Measurements from ENCODE around the gene TMPRSS6.

The TMPRSS6 gene

DNA sequence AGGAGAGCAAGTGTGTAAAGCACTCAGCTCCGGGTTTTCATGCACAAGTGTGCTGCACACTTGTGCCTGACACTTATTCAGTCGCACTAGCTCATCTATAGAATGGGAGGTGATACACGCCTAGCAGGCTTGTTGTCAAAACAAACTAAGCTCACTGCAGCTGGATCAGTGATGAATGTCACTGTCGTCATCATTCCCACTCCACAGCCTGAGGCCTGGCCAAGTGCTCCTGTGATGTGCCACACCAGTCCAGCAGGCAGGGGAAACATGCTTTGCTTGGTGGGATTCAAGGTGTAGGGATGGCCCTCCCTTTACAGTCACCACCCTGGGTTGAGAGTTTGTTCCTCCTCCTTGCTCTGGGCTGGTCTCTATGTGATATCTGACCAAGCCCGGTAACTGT lies 83.2 kb downstream of the TMPRSS6 start:
- Histone ChIP-seq H3K4me2 (ENCODE audit: low read length) (no peak overlapping the region), H3K9ac (ENCODE audit: low read length) (no peak overlapping the region), H3K27ac (ENCODE audit: low read depth, low read length, poor library complexity, severe bottlenecking) (no peak overlapping the region), H2AFZ (ENCODE audit: low read length) (no peak overlapping the region), H4K20me1 (ENCODE audit: insufficient read depth, low read length) (no peaks in the 10 kb centered on the region), H3K79me2 (ENCODE audit: insufficient read depth, low read length) (no peaks in the 10 kb centered on the region), H3F3A (ENCODE audit: insufficient read depth, low read length) (no peaks in the 10 kb centered on the region), H3K36me3 (ENCODE audit: insufficient read depth, low read length) (no peaks in the 10 kb centered on the region), H3K9me2 (ENCODE audit: low read depth, low read length) (no peaks in the 10 kb centered on the region), H3K9me3 (ENCODE audit: low read length) (no peaks in the 10 kb centered on the region), H3K4me3 (ENCODE audit: low read depth, low read length, poor library complexity, severe bottlenecking) (no peak overlapping the region), H3K27me3 (ENCODE audit: insufficient read depth, low read length) (no peaks in the 10 kb centered on the region; the same call in 1 of the 2 replicates), H3K4me1 (ENCODE audit: insufficient read depth, low read length, severe bottlenecking) (no peaks in the 10 kb centered on the region)
- TF ChIP-seq, protein P1, sequence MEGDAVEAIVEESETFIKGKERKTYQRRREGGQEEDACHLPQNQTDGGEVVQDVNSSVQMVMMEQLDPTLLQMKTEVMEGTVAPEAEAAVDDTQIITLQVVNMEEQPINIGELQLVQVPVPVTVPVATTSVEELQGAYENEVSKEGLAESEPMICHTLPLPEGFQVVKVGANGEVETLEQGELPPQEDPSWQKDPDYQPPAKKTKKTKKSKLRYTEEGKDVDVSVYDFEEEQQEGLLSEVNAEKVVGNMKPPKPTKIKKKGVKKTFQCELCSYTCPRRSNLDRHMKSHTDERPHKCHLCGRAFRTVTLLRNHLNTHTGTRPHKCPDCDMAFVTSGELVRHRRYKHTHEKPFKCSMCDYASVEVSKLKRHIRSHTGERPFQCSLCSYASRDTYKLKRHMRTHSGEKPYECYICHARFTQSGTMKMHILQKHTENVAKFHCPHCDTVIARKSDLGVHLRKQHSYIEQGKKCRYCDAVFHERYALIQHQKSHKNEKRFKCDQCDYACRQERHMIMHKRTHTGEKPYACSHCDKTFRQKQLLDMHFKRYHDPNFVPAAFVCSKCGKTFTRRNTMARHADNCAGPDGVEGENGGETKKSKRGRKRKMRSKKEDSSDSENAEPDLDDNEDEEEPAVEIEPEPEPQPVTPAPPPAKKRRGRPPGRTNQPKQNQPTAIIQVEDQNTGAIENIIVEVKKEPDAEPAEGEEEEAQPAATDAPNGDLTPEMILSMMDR (IDR thresholded peaks at IDR 0.05; ENCODE audit: low read length) = no peak
- TF ChIP-seq EZH2 (IDR thresholded peaks at IDR 0.05; ENCODE audit: borderline replicate concordance, low read length) = no peak

DNA sequence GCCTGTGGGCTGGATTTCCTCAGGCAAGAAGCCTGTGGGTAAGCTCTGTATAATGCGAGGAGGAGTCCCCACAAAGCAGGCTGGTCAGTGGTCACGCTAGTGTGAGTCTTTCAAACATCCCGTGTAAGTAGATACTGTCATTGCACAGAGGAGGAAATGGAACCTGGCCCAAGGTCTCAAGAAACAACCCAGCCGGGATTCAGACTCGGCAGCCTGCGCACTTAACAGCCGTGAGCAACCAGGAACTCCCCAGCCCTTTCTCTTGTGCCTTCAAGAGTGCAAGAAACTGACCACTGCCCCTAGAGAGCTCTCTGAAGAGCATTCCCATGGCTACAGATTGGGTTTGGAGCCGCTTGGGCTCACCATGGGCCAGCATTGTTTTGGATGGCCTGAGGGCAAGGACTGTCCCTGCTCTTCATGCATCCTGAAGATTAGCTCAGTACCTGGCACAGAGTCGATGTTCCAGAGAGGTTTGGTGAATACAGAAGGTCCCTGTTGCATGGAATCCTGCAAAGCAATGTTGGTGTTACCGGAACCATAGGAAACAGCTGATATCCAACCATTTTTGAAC lies 83.9 kb downstream of the TMPRSS6 start:
- Histone ChIP-seq H4K20me1 (ENCODE audit: insufficient read depth, low read length) (no peaks in the 10 kb centered on the region), H3K4me1 (ENCODE audit: insufficient read depth, low read length, severe bottlenecking) (no peaks in the 10 kb centered on the region), H3K4me2 (ENCODE audit: low read length) (no peak overlapping the region), H3K79me2 (ENCODE audit: insufficient read depth, low read length) (no peaks in the 10 kb centered on the region), H3K4me3 (ENCODE audit: low read depth, low read length, poor library complexity, severe bottlenecking) (no peak overlapping the region), H3K9me3 (ENCODE audit: low read length) (no peaks in the 10 kb centered on the region), H3K9me2 (ENCODE audit: low read depth, low read length) (no peaks in the 10 kb centered on the region), H3F3A (ENCODE audit: insufficient read depth, low read length) (no peaks in the 10 kb centered on the region), H2AFZ (ENCODE audit: low read length) (no peak overlapping the region), H3K27me3 (ENCODE audit: insufficient read depth, low read length) (no peaks in the 10 kb centered on the region; the same call in 1 of the 2 replicates), H3K36me3 (ENCODE audit: insufficient read depth, low read length) (no peaks in the 10 kb centered on the region), H3K27ac (ENCODE audit: low read depth, low read length, poor library complexity, severe bottlenecking) (no peak overlapping the region), H3K9ac (ENCODE audit: low read length) (no peak overlapping the region)
- TF ChIP-seq, protein P1 (IDR thresholded peaks at IDR 0.05; ENCODE audit: low read length) = no peak
- no peak for TF ChIP-seq EZH2 (IDR thresholded peaks at IDR 0.05; ENCODE audit: borderline replicate concordance, low read length)

DNA sequence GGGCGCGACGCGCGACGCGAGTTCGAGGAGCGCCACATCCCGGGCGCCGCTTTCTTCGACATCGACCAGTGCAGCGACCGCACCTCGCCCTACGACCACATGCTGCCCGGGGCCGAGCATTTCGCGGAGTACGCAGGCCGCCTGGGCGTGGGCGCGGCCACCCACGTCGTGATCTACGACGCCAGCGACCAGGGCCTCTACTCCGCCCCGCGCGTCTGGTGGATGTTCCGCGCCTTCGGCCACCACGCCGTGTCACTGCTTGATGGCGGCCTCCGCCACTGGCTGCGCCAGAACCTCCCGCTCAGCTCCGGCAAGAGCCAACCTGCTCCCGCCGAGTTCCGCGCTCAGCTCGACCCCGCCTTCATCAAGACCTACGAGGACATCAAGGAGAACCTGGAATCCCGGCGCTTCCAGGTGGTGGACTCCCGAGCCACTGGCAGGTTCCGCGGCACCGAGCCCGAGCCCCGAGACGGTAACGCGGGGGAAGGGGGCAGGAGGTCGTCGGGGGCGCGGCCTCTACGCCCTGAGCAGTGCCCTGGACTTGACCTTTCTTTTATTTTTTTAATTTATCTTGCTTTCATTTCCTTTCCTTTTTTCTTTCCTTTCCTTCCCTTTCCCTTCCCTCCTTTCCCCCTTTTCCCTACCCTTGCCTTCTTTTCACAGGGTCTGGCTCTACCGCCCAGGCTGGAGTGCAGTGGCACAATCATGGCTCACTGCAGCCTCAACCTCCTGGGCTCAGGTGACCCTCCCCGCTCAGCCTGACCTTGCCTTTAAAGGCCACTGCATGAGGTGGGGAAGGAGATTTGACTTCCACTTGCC lies 85.0 kb downstream of the TMPRSS6 start:
- Histone ChIP-seq H4K20me1 (ENCODE audit: insufficient read depth, low read length) (no peaks in the 10 kb centered on the region), H3K36me3 (ENCODE audit: insufficient read depth, low read length) (no peaks in the 10 kb centered on the region), H2AFZ (ENCODE audit: low read length) (no peak overlapping the region), H3K4me1 (ENCODE audit: insufficient read depth, low read length, severe bottlenecking) (no peaks in the 10 kb centered on the region), H3K79me2 (ENCODE audit: insufficient read depth, low read length) (no peaks in the 10 kb centered on the region), H3K4me3 (ENCODE audit: low read depth, low read length, poor library complexity, severe bottlenecking) (no peak overlapping the region), H3F3A (ENCODE audit: insufficient read depth, low read length) (no peaks in the 10 kb centered on the region), H3K9me2 (ENCODE audit: low read depth, low read length) (no peaks in the 10 kb centered on the region), H3K9me3 (ENCODE audit: low read length) (no peaks in the 10 kb centered on the region), H3K9ac (ENCODE audit: low read length) (no peak overlapping the region), H3K27me3 (ENCODE audit: insufficient read depth, low read length) (no peaks in the 10 kb centered on the region; the same call in 1 of the 2 replicates), H3K27ac (ENCODE audit: low read depth, low read length, poor library complexity, severe bottlenecking) (no peak overlapping the region), H3K4me2 (ENCODE audit: low read length) (no peak overlapping the region)
- no peak for TF ChIP-seq EZH2 (IDR thresholded peaks at IDR 0.05; ENCODE audit: borderline replicate concordance, low read length)
- TF ChIP-seq, protein P1 (IDR thresholded peaks at IDR 0.05; ENCODE audit: low read length) = no peak
